GM13976 (cell line): ENCODE data around the gene TECPR2.

ENCODE experiments used
- DNase-seq: peaks from one replicate; pipeline ENCODE4 v3.0.0; 2012; ENCODE audit warnings: low spot score
- in situ Hi-C: fragments of 300-500 bp; cut with MboI; formaldehyde crosslinking; loops from one replicate; pipeline ENCODE4 v1.12.0; 2022; ENCODE audit warnings: low sequenced_read_pairs, mixed read lengths, inconsistent platforms; ENCODE audit not compliant: unreplicated experiment
- TF ChIP-seq, protein P1 (sequence below): IDR thresholded peaks from 2 replicates; pipeline ENCODE4 v1.5.1; 2012; ENCODE audit warnings: borderline replicate concordance, mild to moderate bottlenecking; ENCODE audit not compliant: insufficient read depth; ENCODE audit errors: extremely low read depth, missing control alignments, control extremely low read depth

The TECPR2 gene

DNA sequence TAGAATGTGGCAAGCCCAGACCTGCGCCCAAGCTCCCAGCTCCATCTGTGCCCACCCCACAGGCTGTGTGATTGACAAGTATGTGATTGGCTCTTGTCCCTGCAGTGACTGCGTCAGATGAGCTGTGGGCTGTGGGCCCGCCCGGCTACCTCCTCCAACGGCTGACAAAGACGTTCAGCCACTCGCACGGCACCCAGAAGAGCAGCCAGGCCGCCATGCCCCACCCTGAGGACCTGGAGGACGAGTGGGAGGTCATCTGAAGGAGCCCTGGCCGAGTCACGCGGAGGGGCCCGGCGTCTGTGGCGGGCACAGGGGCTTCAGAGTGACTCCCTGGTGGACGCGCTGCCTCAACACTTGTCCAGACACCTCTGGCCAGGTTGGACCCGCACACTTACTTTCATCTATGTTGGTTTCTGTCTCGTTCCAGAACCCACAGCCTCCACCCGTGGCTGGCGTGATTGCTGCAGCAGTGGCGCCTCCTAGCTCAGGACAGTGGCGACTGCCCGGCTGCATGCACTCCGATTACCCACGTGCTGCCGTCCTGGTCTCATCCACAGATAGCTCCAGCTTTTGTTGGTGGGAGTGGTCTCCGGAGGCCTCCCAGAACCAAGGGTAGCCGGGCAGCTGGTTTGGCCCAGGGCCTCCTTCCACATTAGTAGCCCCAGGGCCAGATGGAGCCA, 135.4 kb downstream of the TECPR2 start:
- in situ Hi-C loops, result no loop called here
- TF ChIP-seq, protein P1, sequence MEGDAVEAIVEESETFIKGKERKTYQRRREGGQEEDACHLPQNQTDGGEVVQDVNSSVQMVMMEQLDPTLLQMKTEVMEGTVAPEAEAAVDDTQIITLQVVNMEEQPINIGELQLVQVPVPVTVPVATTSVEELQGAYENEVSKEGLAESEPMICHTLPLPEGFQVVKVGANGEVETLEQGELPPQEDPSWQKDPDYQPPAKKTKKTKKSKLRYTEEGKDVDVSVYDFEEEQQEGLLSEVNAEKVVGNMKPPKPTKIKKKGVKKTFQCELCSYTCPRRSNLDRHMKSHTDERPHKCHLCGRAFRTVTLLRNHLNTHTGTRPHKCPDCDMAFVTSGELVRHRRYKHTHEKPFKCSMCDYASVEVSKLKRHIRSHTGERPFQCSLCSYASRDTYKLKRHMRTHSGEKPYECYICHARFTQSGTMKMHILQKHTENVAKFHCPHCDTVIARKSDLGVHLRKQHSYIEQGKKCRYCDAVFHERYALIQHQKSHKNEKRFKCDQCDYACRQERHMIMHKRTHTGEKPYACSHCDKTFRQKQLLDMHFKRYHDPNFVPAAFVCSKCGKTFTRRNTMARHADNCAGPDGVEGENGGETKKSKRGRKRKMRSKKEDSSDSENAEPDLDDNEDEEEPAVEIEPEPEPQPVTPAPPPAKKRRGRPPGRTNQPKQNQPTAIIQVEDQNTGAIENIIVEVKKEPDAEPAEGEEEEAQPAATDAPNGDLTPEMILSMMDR, result no peak
- DNase-seq, result no peak

DNA sequence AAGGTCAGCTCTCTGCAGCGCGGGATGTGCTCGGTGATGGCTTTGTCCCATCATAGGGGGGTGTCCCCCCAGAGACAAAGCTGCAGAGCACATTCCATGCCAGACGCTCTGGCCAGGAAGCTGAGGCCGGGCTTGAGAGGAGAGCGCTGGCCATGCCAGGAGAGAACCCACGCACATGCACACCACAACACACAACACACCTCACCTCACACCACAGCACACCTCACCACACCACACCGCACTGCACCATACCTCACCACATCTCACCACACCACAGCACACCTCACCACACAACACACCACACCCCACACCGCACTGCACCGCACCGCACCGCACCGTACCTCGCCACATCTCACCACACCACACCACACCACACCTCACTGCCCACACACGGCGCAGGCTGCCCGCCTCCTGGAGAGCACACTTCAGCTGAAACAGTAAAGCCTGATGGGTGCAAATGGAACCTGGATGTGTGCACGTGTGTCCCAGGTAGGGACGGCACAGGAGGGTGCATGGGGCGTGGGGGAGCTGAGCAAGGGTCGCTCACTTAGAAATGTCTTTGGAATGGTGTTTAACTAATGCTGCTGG, 136.0 kb downstream of the TECPR2 start:
- DNase-seq, result no peak
- TF ChIP-seq, protein P1, result no peak
- in situ Hi-C loops, result no loop called here

DNA sequence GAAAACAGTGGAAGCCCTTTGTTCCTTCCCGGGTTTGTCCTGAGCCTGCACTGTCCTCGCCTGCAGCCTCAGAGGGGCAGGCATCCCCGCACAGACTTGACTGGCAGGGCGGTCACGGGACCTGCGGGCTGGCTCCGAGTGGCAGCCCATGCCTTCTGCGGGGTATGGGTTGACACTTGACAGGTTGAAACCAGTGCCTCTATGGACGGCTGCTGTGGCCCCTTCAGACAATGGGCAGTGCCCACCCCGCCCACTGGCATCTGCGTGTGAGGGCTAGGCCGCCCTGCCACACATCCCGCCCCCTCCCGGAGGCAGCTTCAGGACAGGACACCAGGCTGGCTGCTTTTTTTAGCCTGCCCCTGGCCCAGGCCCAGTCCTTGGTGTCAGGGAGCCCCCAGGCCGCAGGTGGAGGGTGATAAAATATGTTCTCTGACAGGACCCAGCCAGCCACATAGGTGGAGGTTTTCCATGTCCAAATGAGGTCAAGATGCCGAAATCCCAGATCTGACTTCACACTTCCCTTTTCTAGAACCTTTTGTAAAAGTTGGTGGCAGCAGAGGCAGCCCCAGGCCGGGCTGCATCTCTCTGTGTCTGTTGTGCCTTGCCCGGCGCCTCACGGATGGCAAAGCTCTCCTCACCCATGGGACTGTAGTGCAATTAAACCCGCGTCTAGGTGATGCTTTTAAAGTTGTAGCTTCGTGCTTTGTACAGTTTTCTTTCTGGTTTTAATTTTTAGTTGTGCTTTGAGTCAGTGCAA, 136.8 kb downstream of the TECPR2 start:
- DNase-seq, result no peak
- in situ Hi-C loops, result no loop called here

DNA sequence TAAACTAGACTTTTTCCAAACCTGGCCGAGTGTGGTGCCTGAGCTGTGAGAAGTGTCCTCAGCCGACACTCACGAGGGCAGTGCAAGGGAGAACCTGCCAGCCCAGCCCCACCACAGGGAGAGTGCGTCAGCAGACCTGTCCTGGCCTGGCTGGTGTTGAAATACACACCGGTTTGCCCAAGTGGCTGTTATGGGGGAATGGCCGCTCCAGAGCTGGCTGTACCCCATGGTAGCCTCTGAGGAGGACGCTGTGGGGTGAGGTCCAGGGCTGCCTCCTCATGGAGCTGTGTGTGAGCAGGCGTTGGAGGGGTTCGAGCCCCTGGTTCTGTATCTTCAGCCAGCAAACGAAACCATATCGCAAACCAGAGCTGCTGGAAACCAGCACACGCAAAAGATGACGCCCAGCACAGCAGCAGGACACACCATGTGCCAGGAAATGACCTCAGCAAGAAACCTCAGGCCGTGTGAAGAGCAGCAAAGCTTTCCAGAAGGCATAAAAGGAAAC, 137.5 kb downstream of the TECPR2 start:
- TF ChIP-seq, protein P1, result no peak
- in situ Hi-C loops, result no loop called here
- no peak for DNase-seq

More for the DNA sequence above, 136.8 kb downstream of the TECPR2 start:
- TF ChIP-seq, protein P1, result no peak

DNA sequence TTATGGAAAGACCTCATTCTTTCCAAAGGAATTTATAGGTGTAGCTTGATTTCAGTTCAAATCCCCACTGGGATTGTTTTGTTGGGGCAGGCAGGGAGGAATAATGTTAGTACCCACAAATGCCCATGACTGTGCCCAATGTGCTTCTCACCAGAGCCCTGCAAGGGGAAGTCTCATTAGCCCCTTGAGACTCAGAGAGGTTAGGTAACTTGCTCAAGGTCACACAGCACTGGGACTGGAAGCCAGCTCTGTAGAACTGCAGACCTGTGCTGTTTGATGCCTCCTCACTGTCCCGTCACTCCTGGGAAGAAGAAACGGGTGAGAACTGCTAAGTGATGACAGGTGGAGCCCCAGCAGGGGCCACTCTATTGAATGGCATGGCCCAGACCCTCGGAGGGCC, 138.0 kb downstream of the TECPR2 start:
- in situ Hi-C loops, result no loop called here
- no peak for DNase-seq
- TF ChIP-seq, protein P1, result no peak

DNA sequence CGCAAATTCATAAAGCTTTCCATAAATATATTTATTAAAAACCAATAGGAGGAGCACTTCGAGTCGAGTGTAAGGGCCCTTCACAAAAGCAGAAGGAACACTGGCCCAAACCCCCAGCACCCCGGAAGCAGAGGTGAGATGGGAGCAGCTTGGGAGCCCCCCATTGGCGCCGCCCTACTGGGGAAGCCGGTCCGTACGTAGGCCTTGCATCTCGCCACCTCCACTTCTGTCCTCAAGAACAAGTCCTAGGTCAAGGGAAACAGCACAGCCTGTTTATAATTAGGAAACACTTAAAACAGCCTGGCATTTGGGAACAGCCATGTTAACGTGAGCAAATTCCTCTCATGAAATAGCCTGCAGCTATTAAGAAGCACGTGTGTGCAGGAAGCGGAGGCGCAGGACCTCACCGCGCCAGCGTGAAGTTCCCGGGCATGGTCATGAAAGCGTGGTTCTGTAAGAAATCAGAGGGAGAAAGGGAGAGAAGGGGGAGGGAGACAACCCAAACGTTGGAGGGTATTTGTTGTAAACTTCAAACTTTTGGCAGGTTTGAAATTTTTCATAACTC, 139.1 kb downstream of the TECPR2 start:
- in situ Hi-C loops, result no loop called here
- no peak for DNase-seq
- TF ChIP-seq, protein P1, result no peak
